WTC11 (cell line): Measurements from ENCODE around the gene CARD9. TPM values are rescaled to one million over a fixed set of nuclear protein-coding genes. Genes with fewer than 3 reads are reported as not detected.

Experiments
- ATAC-seq: fragments of 200-7000 bp; cut with Tn5 transposase; 2 replicates; pipeline ENCODE4 v1.10.0; 2021; ENCODE audit warnings: mild to moderate bottlenecking, moderate library complexity
- CTCF ChIA-PET: fragments of 300-600 bp; sonication (Branson Sonifier 250); formaldehyde crosslinking; loops from one replicate; lab custom pipeline; 2021; ENCODE audit warnings: antibody characterized with exemption; lab: Charles Lee
- POLR2A ChIA-PET: fragments of 350-600 bp; sonication (Branson Sonifier 250); formaldehyde crosslinking; loops from one replicate; lab custom pipeline; 2021; ENCODE audit warnings: antibody characterized with exemption; lab: Charles Lee
- DNase-seq: peaks from one replicate; pipeline ENCODE4 v3.0.0; 2021; ENCODE audit warnings: low spot score
- H3K27ac Mint-ChIP-seq: 2 replicates; pipeline ENCODE4 v1.8.0; 2021; ENCODE audit warnings: mixed read lengths
- H3K27me3 Mint-ChIP-seq: 2 replicates; pipeline ENCODE4 v1.8.0; 2021; ENCODE audit warnings: low read depth, mild to moderate bottlenecking, moderate library complexity, mixed read lengths
- H3K36me3 Mint-ChIP-seq: 2 replicates; pipeline ENCODE4 v1.8.0; 2021; ENCODE audit warnings: mixed read lengths
- H3K4me1 Mint-ChIP-seq: 2 replicates; pipeline ENCODE4 v1.8.0; 2022; ENCODE audit warnings: mixed read lengths
- H3K4me3 Mint-ChIP-seq: 2 replicates; pipeline ENCODE4 v1.8.0; 2021; ENCODE audit warnings: mild to moderate bottlenecking, moderate library complexity, mixed read lengths
- H3K9me3 Mint-ChIP-seq: 2 replicates; pipeline ENCODE4 v1.8.0; 2021; ENCODE audit warnings: mixed read lengths
- ATF1 ChIP-seq: sonication (generic); formaldehyde crosslinking; IDR thresholded peaks from 2 replicates; pipeline ENCODE4 v1.8.1; 2023; ENCODE audit warnings: mild to moderate bottlenecking, moderate library complexity, missing genetic modification reagents
- CREB1 ChIP-seq: sonication (generic); formaldehyde crosslinking; IDR thresholded peaks from 2 replicates; pipeline ENCODE4 v1.8.0; 2023; ENCODE audit warnings: mild to moderate bottlenecking, missing genetic modification reagents
- EMX1 ChIP-seq: fragments of 250-450 bp; sonication (Bioruptor Pico); IDR thresholded peaks from 2 replicates; pipeline ENCODE4 v1.8.0; 2021; ENCODE audit warnings: mild to moderate bottlenecking
- ESRRA ChIP-seq: sonication (generic); formaldehyde crosslinking; IDR thresholded peaks from 2 replicates; pipeline ENCODE4 v1.8.1; 2022; ENCODE audit warnings: mild to moderate bottlenecking, missing genetic modification reagents, borderline replicate concordance
- FOXJ3 ChIP-seq: sonication (generic); formaldehyde crosslinking; IDR thresholded peaks from 2 replicates; pipeline ENCODE4 v1.9.0; 2021; ENCODE audit warnings: missing genetic modification reagents, mild to moderate bottlenecking, borderline replicate concordance
- FOXP4 ChIP-seq: sonication (generic); formaldehyde crosslinking; IDR thresholded peaks from 2 replicates; pipeline ENCODE4 v1.8.0; 2022; ENCODE audit warnings: mild to moderate bottlenecking, missing genetic modification reagents
- HMGXB4 ChIP-seq: sonication (generic); formaldehyde crosslinking; IDR thresholded peaks from 2 replicates; pipeline ENCODE4 v1.8.1; 2023; ENCODE audit warnings: mild to moderate bottlenecking, moderate library complexity, missing genetic modification reagents
- IRF2 ChIP-seq: sonication (generic); formaldehyde crosslinking; IDR thresholded peaks from 2 replicates; pipeline ENCODE4 v1.8.0; 2022; ENCODE audit warnings: low read depth, missing genetic modification reagents, borderline replicate concordance
- JUN ChIP-seq: sonication (generic); formaldehyde crosslinking; IDR thresholded peaks from 2 replicates; pipeline ENCODE4 v1.8.0; 2023; ENCODE audit warnings: mild to moderate bottlenecking, missing genetic modification reagents
- NFATC4 ChIP-seq: fragments of 250-450 bp; sonication (Bioruptor Pico); IDR thresholded peaks from 2 replicates; pipeline ENCODE4 v1.9.0; 2021; ENCODE audit warnings: mild to moderate bottlenecking
- NR1H2 ChIP-seq: sonication (generic); formaldehyde crosslinking; IDR thresholded peaks from 2 replicates; pipeline ENCODE4 v1.9.0; 2021; ENCODE audit warnings: mild to moderate bottlenecking, moderate library complexity, missing genetic modification reagents
- NR2C2 ChIP-seq: sonication (generic); formaldehyde crosslinking; IDR thresholded peaks from 2 replicates; pipeline ENCODE4 v1.8.0; 2022; ENCODE audit warnings: mild to moderate bottlenecking, missing genetic modification reagents
- NR3C1 ChIP-seq: sonication (generic); formaldehyde crosslinking; conservative IDR thresholded peaks from 2 replicates; pipeline ENCODE4 v1.8.1; 2023; ENCODE audit warnings: low read depth, mild to moderate bottlenecking, missing genetic modification reagents
- STAT6 ChIP-seq: sonication (generic); formaldehyde crosslinking; conservative IDR thresholded peaks from 2 replicates; pipeline ENCODE4 v1.8.1; 2023; ENCODE audit warnings: mild to moderate bottlenecking, low read depth, missing genetic modification reagents, moderate library complexity
- ZBTB21 ChIP-seq: sonication (generic); formaldehyde crosslinking; IDR thresholded peaks from 2 replicates; pipeline ENCODE4 v1.8.1; 2023; ENCODE audit warnings: mild to moderate bottlenecking, missing genetic modification reagents, borderline replicate concordance
- ZBTB43 ChIP-seq: sonication (generic); formaldehyde crosslinking; IDR thresholded peaks from 2 replicates; pipeline ENCODE4 v1.8.1; 2023; ENCODE audit warnings: mild to moderate bottlenecking, missing genetic modification reagents
- ZNF138 ChIP-seq: sonication (generic); formaldehyde crosslinking; conservative IDR thresholded peaks from 2 replicates; pipeline ENCODE4 v1.8.1; 2022; ENCODE audit warnings: mild to moderate bottlenecking, moderate library complexity, missing genetic modification reagents
- total RNA-seq: library from RNA; stranded (reverse); gene quantifications from 3 replicates; pipeline ENCODE4 v1.2.3, GENCODE V29; 2021

CARD9 gene
- total RNA-seq, 1 experiment from 2014 or later, result 0.96 TPM

GRCh38 chr9:136354592-136355085, 18.8 kb downstream of the CARD9 start:
- Mint-ChIP-seq H3K27me3 (no peaks in the 10 kb centered on the region), H3K9me3 (no peaks in the 10 kb centered on the region), H3K4me3 (no peak overlapping the region), H3K4me1 (no peaks in the 10 kb centered on the region), H3K27ac (no peak overlapping the region), H3K36me3 (no peaks in the 10 kb centered on the region)
- no peak for DNase-seq
- TF ChIP-seq CREB1 (CRISPR knock-in tag), result no peak
- no peak for TF ChIP-seq NFATC4 (CRISPR knock-in tag)
- no peak for TF ChIP-seq ATF1
- no peak for TF ChIP-seq EMX1 (CRISPR knock-in tag)
- TF ChIP-seq HMGXB4 (CRISPR knock-in tag), result no peak
- no peak for TF ChIP-seq FOXJ3 (CRISPR knock-in tag)
- TF ChIP-seq IRF2 (CRISPR knock-in tag), result no peak
- TF ChIP-seq ZNF138 (CRISPR knock-in tag), result no peak
- TF ChIP-seq FOXP4 (CRISPR knock-in tag), result no peak
- no peak for TF ChIP-seq NR2C2 (CRISPR knock-in tag)
- CTCF ChIA-PET, result interaction anchor here (0.9 to 1.9 kb wide), 2 partner anchors 8 to 9 kb away, joined by 3 to 7 read pairs; partner anchors contain the start of gene DNLZ
- POLR2A ChIA-PET, result interaction anchor here (0.6 to 1.5 kb wide), 2 partner anchors 70 to 303 kb away, joined by 3 read pairs; no protein-coding TSS in a partner anchor
- no peak for ATAC-seq

GRCh38 chr9:136353757-136354488, 19.5 kb downstream of the CARD9 start:
- H3K4me3 Mint-ChIP-seq, result no peak overlapping the region
- no peaks in the 10 kb centered on the region for H3K9me3 Mint-ChIP-seq
- no peaks in the 10 kb centered on the region for H3K36me3 Mint-ChIP-seq
- no peaks in the 10 kb centered on the region for H3K27me3 Mint-ChIP-seq
- CTCF ChIA-PET, result interaction anchor here (0.9 to 1.9 kb wide), 3 partner anchors 8 to 14 kb away, joined by 3 to 7 read pairs (median 3); partner anchors contain the start of gene DNLZ
- no peak overlapping the region for H3K27ac Mint-ChIP-seq
- POLR2A ChIA-PET, result interaction anchor here (0.5 to 1.5 kb wide), 4 partner anchors 9 to 302 kb away, joined by 3 read pairs; no protein-coding TSS in a partner anchor
- TF ChIP-seq ZBTB43 (no peak), STAT6 (no peak), NR3C1 (CRISPR knock-in tag) (no peak), ZBTB21 (CRISPR knock-in tag) (no peak), JUN (CRISPR knock-in tag) (no peak), EMX1 (CRISPR knock-in tag) (no peak), ZNF138 (CRISPR knock-in tag) (no peak), FOXJ3 (CRISPR knock-in tag) (no peak), NR1H2 (CRISPR knock-in tag) (no peak), ESRRA (CRISPR knock-in tag) (no peak)
- no peak for ATAC-seq
- DNase-seq, result no peak
- no peaks in the 10 kb centered on the region for H3K4me1 Mint-ChIP-seq
